Activated T-cell treated with anti-CD3 and anti-CD28 coated beads, Interleukin-2, amount 50 U/mL, for 24 hours (primary cell): ENCODE results near the gene ZNF814.
"Not testable (repeated sequence)": the region's sequence is repeated elsewhere in the genome, so short reads cannot be mapped to it uniquely, and the experiment has no call there.

ENCODE experiments used
- DNase-seq: peaks from one replicate; pipeline ENCODE4 v3.0.0-alpha.2; 2020
- H3K27ac Mint-ChIP-seq: 2 replicates; pipeline ENCODE4 v1.8.0; 2020; ENCODE audit warnings: mild to moderate bottlenecking, mixed read lengths
- H3K27me3 Mint-ChIP-seq: 2 replicates; pipeline ENCODE4 v1.8.0; 2020; ENCODE audit warnings: mixed read lengths
- H3K36me3 Mint-ChIP-seq: 2 replicates; pipeline ENCODE4 v1.8.0; 2020; ENCODE audit warnings: low read depth, mixed read lengths
- H3K4me1 Mint-ChIP-seq: 2 replicates; pipeline ENCODE4 v1.8.0; 2020; ENCODE audit warnings: low read depth, mixed read lengths
- H3K4me3 Mint-ChIP-seq: 2 replicates; pipeline ENCODE4 v1.8.0; 2020; ENCODE audit warnings: mild to moderate bottlenecking, moderate library complexity, mixed read lengths
- H3K9me3 Mint-ChIP-seq: 2 replicates; pipeline ENCODE4 v1.8.0; 2020; ENCODE audit warnings: mixed read lengths

Gene ZNF814

GRCh38 chr19:57886046-57886445, 2.8 kb downstream of the ZNF814 start:
- Mint-ChIP-seq H3K27ac (no peak overlapping the region), H3K4me3 (no peak overlapping the region), H3K36me3 (peaks cover 80% of the 10 kb centered on the region), H3K4me1 (peaks cover 23% of the 10 kb centered on the region), H3K27me3 (no peaks in the 10 kb centered on the region), H3K9me3 (peaks cover 49% of the 10 kb centered on the region)
- no peak for DNase-seq

- H3K36me3 Mint-ChIP-seq, result peaks cover 93% of the 10 kb centered on the region
- H3K27me3 Mint-ChIP-seq, H3K4me1 Mint-ChIP-seq, H3K4me3 Mint-ChIP-seq, DNase-seq, H3K27ac Mint-ChIP-seq: not testable (repeated sequence)
- peaks cover 56% of the 10 kb centered on the region for H3K9me3 Mint-ChIP-seq
Measured at GRCh38 chr19:57873883-57874799, 14.7 kb downstream of the ZNF814 start.

- H3K36me3 Mint-ChIP-seq, result peaks cover 94% of the 10 kb centered on the region
- H3K27ac Mint-ChIP-seq, result no peak overlapping the region
- no peak for DNase-seq
- no peaks in the 10 kb centered on the region for H3K27me3 Mint-ChIP-seq
- no peaks in the 10 kb centered on the region for H3K4me1 Mint-ChIP-seq
- peaks cover 55% of the 10 kb centered on the region for H3K9me3 Mint-ChIP-seq
- H3K4me3 Mint-ChIP-seq, result no peak overlapping the region
Measured at GRCh38 chr19:57872450-57872849, 16.4 kb downstream of the ZNF814 start.

- Mint-ChIP-seq H3K4me1 (no peaks in the 10 kb centered on the region), H3K27ac (no peak overlapping the region), H3K27me3 (no peaks in the 10 kb centered on the region), H3K36me3 (peaks cover 94% of the 10 kb centered on the region), H3K4me3 (no peak overlapping the region), H3K9me3 (peaks cover 46% of the 10 kb centered on the region)
- no peak for DNase-seq
Measured at GRCh38 chr19:57870225-57870624, 18.6 kb downstream of the ZNF814 start.

- not testable (repeated sequence) for H3K4me1 Mint-ChIP-seq, H3K4me3 Mint-ChIP-seq, H3K27ac Mint-ChIP-seq, H3K27me3 Mint-ChIP-seq, DNase-seq
- Mint-ChIP-seq H3K9me3 (peaks cover 48% of the 10 kb centered on the region), H3K36me3 (peaks cover 94% of the 10 kb centered on the region)
Measured at GRCh38 chr19:57869655-57870054, 19.2 kb downstream of the ZNF814 start.

- DNase-seq, result no peak
- Mint-ChIP-seq H3K4me3 (no peak overlapping the region), H3K36me3 (peaks cover 94% of the 10 kb centered on the region), H3K27ac (no peak overlapping the region), H3K27me3 (no peaks in the 10 kb centered on the region), H3K9me3 (peaks cover 40% of the 10 kb centered on the region), H3K4me1 (no peaks in the 10 kb centered on the region)
Measured at GRCh38 chr19:57867868-57868492, 20.9 kb downstream of the ZNF814 start.

GRCh38 chr19:57862351-57862750, 26.5 kb downstream of the ZNF814 start:
- DNase-seq, H3K27me3 Mint-ChIP-seq, H3K4me1 Mint-ChIP-seq, H3K27ac Mint-ChIP-seq, H3K4me3 Mint-ChIP-seq: not testable (repeated sequence)
- Mint-ChIP-seq H3K9me3 (peaks cover 34% of the 10 kb centered on the region), H3K36me3 (peaks cover 95% of the 10 kb centered on the region)

GRCh38 chr19:57854117-57854516, 34.7 kb downstream of the ZNF814 start:
- H3K27ac Mint-ChIP-seq, result not testable (repeated sequence)
- Mint-ChIP-seq H3K9me3 (peaks cover 15% of the 10 kb centered on the region), H3K36me3 (peaks cover 95% of the 10 kb centered on the region)

GRCh38 chr19:57851812-57852603, 36.8 kb downstream of the ZNF814 start:
- H3K4me3 Mint-ChIP-seq, H3K27ac Mint-ChIP-seq, DNase-seq, H3K27me3 Mint-ChIP-seq: not testable (repeated sequence)
- peaks cover 88% of the 10 kb centered on the region for H3K36me3 Mint-ChIP-seq
- H3K9me3 Mint-ChIP-seq, result peaks cover 11% of the 10 kb centered on the region
- peaks cover 31% of the 10 kb centered on the region for H3K4me1 Mint-ChIP-seq

More at GRCh38 chr19:57854117-57854516, 34.7 kb downstream of the ZNF814 start:
- H3K4me1 Mint-ChIP-seq, result peaks cover 30% of the 10 kb centered on the region
- H3K27me3 Mint-ChIP-seq, DNase-seq, H3K4me3 Mint-ChIP-seq: not testable (repeated sequence)

- peaks cover 33% of the 10 kb centered on the region for H3K4me1 Mint-ChIP-seq
- no peaks in the 10 kb centered on the region for H3K27me3 Mint-ChIP-seq
Measured at GRCh38 chr19:57850553-57851017, 38.3 kb downstream of the ZNF814 start.

GRCh38 chr19:57849666-57850473, 39.0 kb downstream of the ZNF814 start, which contains the start of gene ZNF587:
ZNF587 (plus strand) TSS chr19:57849859; CDS start chr19:57850039, 180 bp downstream.
- Mint-ChIP-seq H3K4me1 (peaks cover 33% of the 10 kb centered on the region), H3K4me3 (peak within 1 kb of the TSS; percentile 89), H3K36me3 (peaks cover 87% of the 10 kb centered on the region), H3K27ac (peak within 1 kb of the TSS; percentile 92)
- DNase-seq, result peak; percentile 80
- H3K27me3 Mint-ChIP-seq, H3K9me3 Mint-ChIP-seq: not testable (repeated sequence)

More at GRCh38 chr19:57850553-57851017, 38.3 kb downstream of the ZNF814 start:
- Mint-ChIP-seq H3K27ac (peak overlapping the region; percentile 92), H3K36me3 (peaks cover 87% of the 10 kb centered on the region), H3K4me3 (peak overlapping the region; percentile 89), H3K9me3 (peaks cover 9% of the 10 kb centered on the region)
- DNase-seq, result peak; percentile 37

GRCh38 chr19:57849162-57849665, 39.6 kb downstream of the ZNF814 start:
- H3K4me3 Mint-ChIP-seq, result peak overlapping the region; percentile 89

GRCh38 chr19:57847164-57847563, 41.7 kb downstream of the ZNF814 start:
- not testable (repeated sequence) for H3K27me3 Mint-ChIP-seq, DNase-seq, H3K27ac Mint-ChIP-seq, H3K4me3 Mint-ChIP-seq, H3K9me3 Mint-ChIP-seq
- peaks cover 27% of the 10 kb centered on the region for H3K4me1 Mint-ChIP-seq
- H3K36me3 Mint-ChIP-seq, result peaks cover 86% of the 10 kb centered on the region

More at GRCh38 chr19:57849162-57849665, 39.6 kb downstream of the ZNF814 start:
- Mint-ChIP-seq H3K27ac (peak overlapping the region; percentile 92), H3K36me3 (peaks cover 86% of the 10 kb centered on the region), H3K4me1 (peaks cover 33% of the 10 kb centered on the region)
- not testable (repeated sequence) for H3K27me3 Mint-ChIP-seq, H3K9me3 Mint-ChIP-seq, DNase-seq
